H1 (cell line): Measurements from ENCODE around the gene TTLL9.

Source experiments
- GTF2F1 ChIP-seq: IDR thresholded peaks from 2 replicates; pipeline ENCODE4 v1.6.1; 2012; ENCODE audit warnings: low read depth, low read length, improper control_type of control experiment, borderline replicate concordance
- HDAC6 ChIP-seq: IDR thresholded peaks from one replicate; pipeline ENCODE4 v1.7.1; 2012; ENCODE audit warnings: low read depth, mild to moderate bottlenecking, inconsistent platforms, low read length, moderate library complexity

- TF ChIP-seq GTF2F1: no peak
- no peak for TF ChIP-seq HDAC6
Observed at GRCh38 chr20:31967830-31968249, 97.4 kb downstream of the TTLL9 start, which contains the start of gene XKR7.
